ENCODE measurements around the gene VASH1. TPM values are rescaled to one million over a fixed set of nuclear protein-coding genes. Genes with fewer than 3 reads are reported as not detected.

VASH1 gene
- total RNA-seq, 4 donors from 2014 or later: 3.6 to 23.4 (median 16.4) TPM

DNA sequence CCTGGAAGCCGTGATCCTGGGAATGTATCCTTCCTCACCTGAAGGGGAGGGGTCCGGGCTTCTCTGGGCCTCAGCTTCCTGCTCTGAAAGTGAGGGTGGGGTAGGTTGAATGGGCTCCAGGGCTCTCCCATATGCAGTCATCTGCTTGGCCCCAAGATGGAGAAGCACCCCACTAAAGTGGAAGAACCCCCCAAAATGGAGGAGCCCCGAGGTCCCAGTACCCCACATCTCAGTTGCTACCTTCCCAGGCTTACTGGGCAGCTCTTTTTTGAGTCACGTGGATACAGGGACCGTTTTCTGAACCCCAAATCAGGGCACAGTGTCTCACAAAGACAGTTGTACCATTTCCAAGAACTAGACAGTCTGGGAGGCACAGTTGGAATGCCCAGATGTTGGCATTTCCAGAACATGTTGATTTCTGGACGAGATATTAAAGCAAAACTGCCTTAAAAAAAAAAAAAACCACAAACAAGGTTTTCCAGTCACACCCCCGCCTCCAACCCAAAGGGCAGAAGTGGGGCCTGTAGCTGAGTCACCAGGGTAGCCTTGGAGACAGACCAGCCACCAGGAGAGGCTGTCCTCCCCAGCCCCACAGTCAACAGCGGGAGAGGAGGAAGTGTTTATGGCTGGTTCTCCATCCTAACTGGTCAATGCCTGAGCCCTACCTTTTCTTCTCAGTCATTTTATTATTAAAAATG lies 12.1 kb downstream of the VASH1 start:
- Histone ChIP-seq H3K36me3 (no peaks in the 10 kb centered on the region), H3K27ac (peak overlapping the region; percentile 83 to 90), H3K27me3 (no peaks in the 10 kb centered on the region), H3K4me3 (no peak overlapping the region), H3K4me1 (peaks cover 3 to 22% of the 10 kb centered on the region in 2 donors), H3K9me3 (no peaks in the 10 kb centered on the region)
- peak; percentile 78 to 89 for DNase-seq
- TF ChIP-seq, protein P1, sequence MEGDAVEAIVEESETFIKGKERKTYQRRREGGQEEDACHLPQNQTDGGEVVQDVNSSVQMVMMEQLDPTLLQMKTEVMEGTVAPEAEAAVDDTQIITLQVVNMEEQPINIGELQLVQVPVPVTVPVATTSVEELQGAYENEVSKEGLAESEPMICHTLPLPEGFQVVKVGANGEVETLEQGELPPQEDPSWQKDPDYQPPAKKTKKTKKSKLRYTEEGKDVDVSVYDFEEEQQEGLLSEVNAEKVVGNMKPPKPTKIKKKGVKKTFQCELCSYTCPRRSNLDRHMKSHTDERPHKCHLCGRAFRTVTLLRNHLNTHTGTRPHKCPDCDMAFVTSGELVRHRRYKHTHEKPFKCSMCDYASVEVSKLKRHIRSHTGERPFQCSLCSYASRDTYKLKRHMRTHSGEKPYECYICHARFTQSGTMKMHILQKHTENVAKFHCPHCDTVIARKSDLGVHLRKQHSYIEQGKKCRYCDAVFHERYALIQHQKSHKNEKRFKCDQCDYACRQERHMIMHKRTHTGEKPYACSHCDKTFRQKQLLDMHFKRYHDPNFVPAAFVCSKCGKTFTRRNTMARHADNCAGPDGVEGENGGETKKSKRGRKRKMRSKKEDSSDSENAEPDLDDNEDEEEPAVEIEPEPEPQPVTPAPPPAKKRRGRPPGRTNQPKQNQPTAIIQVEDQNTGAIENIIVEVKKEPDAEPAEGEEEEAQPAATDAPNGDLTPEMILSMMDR (IDR thresholded peaks at IDR 0.05): peak in 1 of 4 experiments; percentile 15
- no peak for TF ChIP-seq POLR2A (IDR thresholded peaks at IDR 0.05)
- intact Hi-C loops (cut with DNase I; ENCODE audit: low total_unique reads): no loop called here

DNA sequence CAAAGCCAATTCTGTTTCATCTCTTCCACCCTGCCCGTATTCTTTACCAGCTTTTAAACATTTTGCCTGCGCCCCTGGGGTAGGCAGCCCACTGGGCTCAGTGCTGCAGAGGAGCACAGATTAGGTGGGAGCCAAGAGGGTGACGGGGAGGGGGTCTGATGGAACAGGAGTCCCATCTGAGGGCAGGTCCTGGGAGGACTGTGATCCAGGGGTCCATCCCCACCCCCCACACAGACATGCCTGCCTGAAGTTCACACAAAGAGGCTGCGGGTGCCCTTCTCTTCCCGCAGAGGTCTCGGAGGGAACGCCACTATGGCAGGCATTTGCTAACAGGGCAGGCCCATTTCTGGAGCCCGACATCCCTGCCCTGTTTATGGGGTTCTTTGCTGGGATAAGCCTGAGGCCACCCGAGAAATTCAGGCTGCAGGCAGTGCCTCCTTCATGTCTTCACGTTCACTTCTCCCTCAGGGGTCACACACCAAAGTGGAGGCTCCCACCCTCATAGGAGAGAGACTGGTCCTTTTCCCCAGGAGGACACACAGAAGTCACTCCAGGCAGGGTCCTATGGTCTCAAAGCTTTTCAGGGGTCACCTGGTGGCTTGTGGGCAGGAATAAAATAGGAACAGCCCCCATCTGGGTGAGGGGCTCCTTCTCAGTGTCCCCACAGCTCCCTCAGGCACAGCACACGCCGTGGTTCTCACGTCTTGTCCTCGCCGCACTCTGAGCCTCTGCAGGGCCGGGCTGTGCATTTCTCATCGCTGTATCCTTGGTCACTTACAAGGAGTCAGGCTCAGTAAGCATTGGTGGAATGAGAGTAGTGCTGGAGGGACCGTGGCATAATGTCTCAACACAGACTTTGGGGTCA lies 12.9 kb downstream of the VASH1 start:
- H3K27me3 ChIP-seq: no peaks in the 10 kb centered on the region
- no peaks in the 10 kb centered on the region for H3K9me3 ChIP-seq
- peak in 1 of 2 donors; percentile 18 for DNase-seq
- H3K27ac ChIP-seq: peak overlapping the region; percentile 83 to 90
- TF ChIP-seq, protein P1 (IDR thresholded peaks at IDR 0.05): no peak
- no peak for TF ChIP-seq POLR2A (IDR thresholded peaks at IDR 0.05)
- intact Hi-C loops (cut with DNase I; ENCODE audit: low total_unique reads): no loop called here
- no peaks in the 10 kb centered on the region for H3K36me3 ChIP-seq
- H3K4me1 ChIP-seq: peaks cover 3 to 22% of the 10 kb centered on the region in 2 donors
- no peak overlapping the region for H3K4me3 ChIP-seq

DNA sequence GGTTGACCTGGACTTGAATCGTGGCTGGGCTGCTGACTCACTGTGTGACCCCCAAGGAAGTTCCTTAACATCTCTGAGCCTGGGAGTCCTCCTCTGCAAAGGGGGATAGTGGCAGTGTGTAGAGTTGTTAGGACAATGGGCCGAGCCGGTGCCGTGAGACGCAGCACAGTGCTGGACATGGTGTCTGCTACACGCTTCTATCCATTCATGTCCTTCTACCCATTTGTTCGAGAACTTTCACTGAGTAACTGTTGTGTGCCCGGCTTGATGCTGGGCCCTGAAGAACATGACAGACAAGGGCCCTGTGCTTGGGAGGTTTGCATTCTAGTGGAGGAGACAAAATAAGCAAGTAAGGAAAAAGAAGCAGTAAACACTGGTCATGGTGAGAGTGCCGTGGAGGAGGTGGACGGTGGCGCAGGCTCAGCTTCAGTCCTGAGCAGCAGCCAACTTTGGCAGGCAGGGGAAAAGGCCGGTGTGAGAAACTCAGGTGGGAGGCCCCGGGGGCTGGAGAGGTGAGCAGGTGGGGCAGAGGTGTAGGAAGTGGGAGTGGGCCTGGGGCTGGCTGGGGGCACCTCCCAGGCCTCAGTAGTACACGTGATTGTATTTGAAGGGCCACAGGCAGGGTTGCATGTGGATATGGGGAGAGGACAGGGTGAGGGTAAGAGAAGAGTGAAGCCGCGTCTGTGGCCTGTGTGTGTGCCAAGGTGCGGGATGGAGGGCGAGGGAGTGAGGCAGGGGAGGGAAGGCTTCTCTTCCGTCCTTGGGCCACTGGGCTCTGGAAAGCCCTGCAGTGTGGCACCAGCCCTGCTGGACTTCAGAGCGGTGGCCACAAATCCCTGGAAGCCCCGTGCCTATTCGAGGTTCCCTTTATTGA lies 13.8 kb downstream of the VASH1 start:
- Histone ChIP-seq H3K4me3 (no peak overlapping the region), H3K27me3 (no peaks in the 10 kb centered on the region), H3K36me3 (no peaks in the 10 kb centered on the region), H3K9me3 (no peaks in the 10 kb centered on the region), H3K27ac (peak overlapping the region; percentile 83 to 90), H3K4me1 (peaks cover 3 to 22% of the 10 kb centered on the region in 2 donors)
- DNase-seq: peak in 1 of 2 donors; percentile 13
- TF ChIP-seq, protein P1 (IDR thresholded peaks at IDR 0.05): no peak
- no peak for TF ChIP-seq POLR2A (IDR thresholded peaks at IDR 0.05)
- intact Hi-C loops (cut with DNase I; ENCODE audit: low total_unique reads): no loop called here

DNA sequence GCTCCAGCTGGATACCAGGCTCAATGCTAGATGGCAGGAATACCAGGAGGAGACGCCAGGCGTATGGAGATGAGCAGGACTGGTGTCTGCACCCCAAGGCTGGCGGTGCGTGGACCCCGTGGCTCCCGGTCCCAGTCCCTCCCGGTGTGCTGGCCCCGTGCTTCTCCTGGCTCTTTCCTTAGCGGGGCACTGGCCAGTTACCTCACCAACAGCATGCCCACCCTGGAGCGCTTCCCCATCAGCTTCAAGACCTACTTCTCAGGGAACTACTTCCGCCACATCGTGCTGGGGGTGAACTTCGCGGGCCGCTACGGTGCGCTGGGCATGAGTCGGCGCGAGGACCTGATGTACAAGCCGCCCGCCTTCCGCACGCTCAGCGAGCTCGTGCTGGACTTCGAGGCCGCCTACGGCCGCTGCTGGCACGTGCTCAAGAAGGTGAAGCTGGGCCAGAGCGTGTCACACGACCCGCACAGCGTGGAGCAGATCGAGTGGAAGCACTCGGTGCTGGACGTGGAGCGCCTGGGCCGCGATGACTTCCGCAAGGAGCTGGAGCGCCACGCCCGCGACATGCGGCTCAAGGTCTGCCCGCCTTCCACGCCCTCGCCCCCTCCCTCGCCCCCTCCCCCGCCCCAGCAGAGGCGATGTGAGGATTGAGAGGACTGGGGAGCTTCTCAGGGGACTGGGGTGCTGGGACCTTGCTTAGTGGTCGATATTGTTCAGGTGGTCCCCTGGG lies 14.6 kb downstream of the VASH1 start:
- Histone ChIP-seq H3K4me1 (peaks cover 3 to 22% of the 10 kb centered on the region in 2 donors), H3K36me3 (no peaks in the 10 kb centered on the region), H3K27ac (no peak overlapping the region), H3K27me3 (no peaks in the 10 kb centered on the region), H3K4me3 (no peak overlapping the region), H3K9me3 (no peaks in the 10 kb centered on the region)
- TF ChIP-seq, protein P1 (IDR thresholded peaks at IDR 0.05): no peak
- no peak for TF ChIP-seq POLR2A (IDR thresholded peaks at IDR 0.05)
- peak in 1 of 2 donors; percentile 16 for DNase-seq
- intact Hi-C loops (cut with DNase I; ENCODE audit: low total_unique reads): no loop called here
